KMS-11 (cell line): ENCODE results near the gene KLK15.

Source experiments
- H2AFZ ChIP-seq: fragments of 200-600 bp; sonication (generic); 2 replicates; pipeline ENCODE4 v1.6.1; 2016; ENCODE audit warnings: antibody characterized with exemption, mixed run types, low read depth
- H3K27ac ChIP-seq: fragments of 200-600 bp; sonication (generic); 2 replicates; pipeline ENCODE4 v1.6.1; 2016; ENCODE audit warnings: mild to moderate bottlenecking, mixed run types
- H3K27me3 ChIP-seq: fragments of 200-600 bp; sonication (generic); 2 replicates; pipeline ENCODE4 v1.6.1; 2017; ENCODE audit warnings: mild to moderate bottlenecking, low read depth, mixed run types, moderate library complexity; ENCODE audit not compliant: insufficient read depth
- H3K36me3 ChIP-seq: fragments of 200-600 bp; sonication (generic); 2 replicates; pipeline ENCODE4 v1.6.1; 2017; ENCODE audit warnings: mild to moderate bottlenecking, mixed run types; ENCODE audit not compliant: insufficient read depth
- H3K4me1 ChIP-seq: fragments of 200-600 bp; sonication (generic); 2 replicates; pipeline ENCODE4 v1.6.1; 2016; ENCODE audit warnings: mild to moderate bottlenecking, low read depth, mixed run types; ENCODE audit not compliant: poor library complexity, severe bottlenecking
- H3K4me2 ChIP-seq: fragments of 200-600 bp; sonication (generic); 2 replicates; pipeline ENCODE4 v1.7.0; 2016; ENCODE audit warnings: mild to moderate bottlenecking, mixed run types
- H3K4me3 ChIP-seq: fragments of 200-600 bp; sonication (generic); IDR thresholded peaks from 2 replicates; pipeline ENCODE4 v1.6.1; 2017; ENCODE audit warnings: low read depth, low read length, mixed read lengths; ENCODE audit not compliant: insufficient read depth
- H3K79me2 ChIP-seq: fragments of 200-600 bp; sonication (generic); 2 replicates; pipeline ENCODE4 v1.6.1; 2016; ENCODE audit warnings: low read depth, mixed run types; ENCODE audit not compliant: insufficient read depth
- H3K9ac ChIP-seq: fragments of 200-600 bp; sonication (generic); 2 replicates; pipeline ENCODE4 v1.6.1; 2016; ENCODE audit warnings: mild to moderate bottlenecking, mixed run types
- H4K20me1 ChIP-seq: fragments of 200-600 bp; sonication (generic); 2 replicates; pipeline ENCODE4 v1.6.1; 2016; ENCODE audit warnings: mild to moderate bottlenecking, mixed run types; ENCODE audit not compliant: insufficient read depth
- TF ChIP-seq, protein P1 (sequence below): fragments of 200-600 bp; sonication (generic); conservative IDR thresholded peaks from 2 replicates; pipeline ENCODE4 v1.6.1; 2017; ENCODE audit warnings: low read depth, mild to moderate bottlenecking, antibody characterized with exemption, low read length, moderate library complexity, mixed read lengths

KLK15 gene

DNA sequence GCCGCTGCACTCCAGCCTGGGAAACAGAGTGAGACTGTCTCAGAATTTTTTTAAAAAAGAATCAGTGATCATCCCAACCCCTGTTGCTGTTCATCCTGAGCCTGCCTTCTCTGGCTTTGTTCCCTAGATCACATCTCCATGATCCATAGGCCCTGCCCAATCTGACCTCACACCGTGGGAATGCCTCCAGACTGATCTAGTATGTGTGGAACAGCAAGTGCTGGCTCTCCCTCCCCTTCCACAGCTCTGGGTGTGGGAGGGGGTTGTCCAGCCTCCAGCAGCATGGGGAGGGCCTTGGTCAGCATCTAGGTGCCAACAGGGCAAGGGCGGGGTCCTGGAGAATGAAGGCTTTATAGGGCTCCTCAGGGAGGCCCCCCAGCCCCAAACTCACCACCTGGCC, 39.7 kb upstream of the KLK15 start, which contains the start of gene KLK2:
Gene KLK2 (plus strand): TSS at position 384 of the 400 bp plus-strand sequence. CDS start 35 bp downstream, outside the sequence.
- H4K20me1 ChIP-seq: no peaks in the 10 kb centered on the region
- no peaks in the 10 kb centered on the region for H3K79me2 ChIP-seq
- H2AFZ ChIP-seq: no peak within 1 kb of the TSS
- H3K4me2 ChIP-seq: no peak within 1 kb of the TSS
- no peak within 1 kb of the TSS for H3K27ac ChIP-seq
- H3K9ac ChIP-seq: no peak within 1 kb of the TSS
- no peaks in the 10 kb centered on the region; the same call in 1 of the 2 replicates for H3K27me3 ChIP-seq
- H3K4me1 ChIP-seq: no peaks in the 10 kb centered on the region
- TF ChIP-seq, protein P1, sequence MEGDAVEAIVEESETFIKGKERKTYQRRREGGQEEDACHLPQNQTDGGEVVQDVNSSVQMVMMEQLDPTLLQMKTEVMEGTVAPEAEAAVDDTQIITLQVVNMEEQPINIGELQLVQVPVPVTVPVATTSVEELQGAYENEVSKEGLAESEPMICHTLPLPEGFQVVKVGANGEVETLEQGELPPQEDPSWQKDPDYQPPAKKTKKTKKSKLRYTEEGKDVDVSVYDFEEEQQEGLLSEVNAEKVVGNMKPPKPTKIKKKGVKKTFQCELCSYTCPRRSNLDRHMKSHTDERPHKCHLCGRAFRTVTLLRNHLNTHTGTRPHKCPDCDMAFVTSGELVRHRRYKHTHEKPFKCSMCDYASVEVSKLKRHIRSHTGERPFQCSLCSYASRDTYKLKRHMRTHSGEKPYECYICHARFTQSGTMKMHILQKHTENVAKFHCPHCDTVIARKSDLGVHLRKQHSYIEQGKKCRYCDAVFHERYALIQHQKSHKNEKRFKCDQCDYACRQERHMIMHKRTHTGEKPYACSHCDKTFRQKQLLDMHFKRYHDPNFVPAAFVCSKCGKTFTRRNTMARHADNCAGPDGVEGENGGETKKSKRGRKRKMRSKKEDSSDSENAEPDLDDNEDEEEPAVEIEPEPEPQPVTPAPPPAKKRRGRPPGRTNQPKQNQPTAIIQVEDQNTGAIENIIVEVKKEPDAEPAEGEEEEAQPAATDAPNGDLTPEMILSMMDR: no peak
- no peaks in the 10 kb centered on the region for H3K36me3 ChIP-seq
- H3K4me3 ChIP-seq: no peak within 1 kb of the TSS

DNA sequence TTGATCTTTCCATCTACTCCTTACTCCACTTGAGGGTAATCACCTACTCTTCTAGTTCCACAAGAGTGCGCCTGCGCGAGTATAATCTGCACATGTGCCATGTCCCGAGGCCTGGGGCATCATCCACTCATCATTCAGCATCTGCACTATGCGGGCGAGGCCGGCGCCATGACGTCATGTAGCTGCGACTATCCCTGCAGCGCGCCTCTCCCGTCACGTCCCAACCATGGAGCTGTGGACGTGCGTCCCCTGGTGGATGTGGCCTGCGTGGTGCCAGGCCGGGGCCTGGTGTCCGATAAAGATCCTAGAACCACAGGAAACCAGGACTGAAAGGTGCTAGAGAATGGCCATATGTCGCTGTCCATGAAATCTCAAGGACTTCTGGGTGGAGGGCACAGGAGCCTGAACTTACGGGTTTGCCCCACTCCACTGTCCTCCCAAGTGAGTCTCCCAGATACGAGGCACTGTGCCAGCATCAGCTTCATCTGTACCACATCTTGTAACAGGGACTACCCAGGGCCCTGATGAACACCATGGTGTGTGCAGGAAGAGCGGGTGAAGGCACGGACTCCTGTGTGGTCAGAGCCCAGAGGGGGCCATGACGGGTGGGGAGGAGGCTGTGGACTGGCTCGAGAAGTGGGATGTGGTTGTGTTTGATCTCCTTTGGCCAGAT, 37.2 kb upstream of the KLK15 start:
- TF ChIP-seq, protein P1: no peak
- Histone ChIP-seq H3K27ac (no peak overlapping the region), H3K9ac (no peak overlapping the region), H3K4me3 (no peak overlapping the region), H3K4me1 (no peaks in the 10 kb centered on the region), H3K79me2 (no peaks in the 10 kb centered on the region), H3K27me3 (peaks cover 3% of the 10 kb centered on the region; the same call in 1 of the 2 replicates), H3K36me3 (no peaks in the 10 kb centered on the region), H4K20me1 (no peaks in the 10 kb centered on the region), H2AFZ (no peak overlapping the region), H3K4me2 (no peak overlapping the region)

DNA sequence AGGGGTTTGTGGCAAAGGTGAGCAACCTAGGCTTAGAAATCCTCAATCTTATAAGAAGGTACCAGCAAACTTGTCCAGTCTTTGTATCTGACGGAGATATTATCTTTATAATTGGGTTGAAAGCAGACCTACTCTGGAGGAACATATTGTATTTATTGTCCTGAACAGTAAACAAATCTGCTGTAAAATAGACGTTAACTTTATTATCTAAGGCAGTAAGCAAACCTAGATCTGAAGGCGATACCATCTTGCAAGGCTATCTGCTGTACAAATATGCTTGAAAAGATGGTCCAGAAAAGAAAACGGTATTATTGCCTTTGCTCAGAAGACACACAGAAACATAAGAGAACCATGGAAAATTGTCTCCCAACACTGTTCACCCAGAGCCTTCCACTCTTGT, 36.1 kb upstream of the KLK15 start:
- Histone ChIP-seq H3K27ac (no peak overlapping the region), H3K27me3 (peaks cover 3% of the 10 kb centered on the region; the same call in 1 of the 2 replicates), H4K20me1 (no peaks in the 10 kb centered on the region), H3K79me2 (no peaks in the 10 kb centered on the region), H3K4me3 (no peak overlapping the region), H3K9ac (no peak overlapping the region), H3K36me3 (no peaks in the 10 kb centered on the region), H3K4me2 (no peak overlapping the region), H2AFZ (no peak overlapping the region), H3K4me1 (no peaks in the 10 kb centered on the region)
- TF ChIP-seq, protein P1: no peak

DNA sequence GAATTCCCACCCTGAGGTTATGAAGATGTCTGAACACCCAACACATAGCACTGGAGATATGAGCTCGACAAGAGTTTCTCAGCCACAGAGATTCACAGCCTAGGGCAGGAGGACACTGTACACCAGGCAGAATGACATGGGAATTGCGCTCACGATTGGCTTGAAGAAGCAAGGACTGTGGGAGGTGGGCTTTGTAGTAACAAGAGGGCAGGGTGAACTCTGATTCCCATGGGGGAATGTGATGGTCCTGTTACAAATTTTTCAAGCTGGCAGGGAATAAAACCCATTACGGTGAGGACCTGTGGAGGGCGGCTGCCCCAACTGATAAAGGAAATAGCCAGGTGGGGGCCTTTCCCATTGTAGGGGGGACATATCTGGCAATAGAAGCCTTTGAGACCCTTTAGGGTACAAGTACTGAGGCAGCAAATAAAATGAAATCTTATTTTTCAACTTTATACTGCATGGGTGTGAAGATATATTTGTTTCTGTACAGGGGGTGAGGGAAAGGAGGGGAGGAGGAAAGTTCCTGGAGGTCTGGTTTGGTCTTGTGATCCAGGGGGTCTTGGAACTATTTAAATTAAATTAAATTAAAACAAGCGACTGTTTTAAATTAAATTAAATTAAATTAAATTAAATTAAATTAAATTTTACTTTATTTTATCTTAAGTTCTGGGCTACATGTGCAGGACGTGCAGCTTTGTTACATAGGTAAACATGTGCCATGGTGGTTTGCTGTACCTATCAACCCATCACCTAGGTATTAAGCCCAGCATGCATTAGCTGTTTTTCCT, 28.3 kb upstream of the KLK15 start:
- Histone ChIP-seq H3K4me3 (no peak overlapping the region), H3K36me3 (no peaks in the 10 kb centered on the region), H3K27me3 (no peaks in the 10 kb centered on the region; the same call in 1 of the 2 replicates), H3K79me2 (no peaks in the 10 kb centered on the region), H3K4me1 (no peaks in the 10 kb centered on the region), H2AFZ (no peak overlapping the region), H3K9ac (no peak overlapping the region), H3K4me2 (no peak overlapping the region), H4K20me1 (no peaks in the 10 kb centered on the region), H3K27ac (no peak overlapping the region)
- TF ChIP-seq, protein P1: no peak
